ENCODE measurements around the gene OSR1. TPM values are rescaled to one million over a fixed set of nuclear protein-coding genes. Genes with fewer than 3 reads are reported as not detected.

OSR1 gene
- polyA plus RNA-seq, 3 donors = not detected

- Histone ChIP-seq H3K79me2 (ENCODE audit: insufficient read depth, low read length) (no peaks in the 10 kb centered on the region), H3K27me3 (ENCODE audit: control insufficient read depth in 2 of 2, insufficient read depth in 2 of 2, low read length in 2 of 2) (peaks cover 84 to 93% of the 10 kb centered on the region in 2 donors), H3K4me3 (replicated peaks in 1 of 3; ENCODE audit: low read depth in 2 of 3, low read length in 3 of 3) (peak overlapping the region; percentile 73 to 97 (median 95)), H4K20me1 (ENCODE audit: insufficient read depth, low read length) (no peaks in the 10 kb centered on the region), H3K27ac (ENCODE audit: low read depth in 1 of 2, low read length in 2 of 2) (no peak overlapping the region), H3K9me3 (replicated peaks in 1 of 2; ENCODE audit: control insufficient read depth in 1 of 2, insufficient read depth in 1 of 2, low read length in 2 of 2) (peaks cover 6 to 39% of the 10 kb centered on the region in 2 donors), H3K36me3 (replicated peaks in 1 of 2; ENCODE audit: control insufficient read depth in 1 of 2, insufficient read depth in 2 of 2, low read length in 2 of 2) (no peaks in the 10 kb centered on the region), H3K9ac (ENCODE audit: insufficient read depth, low read length, poor library complexity, severe bottlenecking) (peak overlapping the region; percentile 55), H3K4me1 (ENCODE audit: control insufficient read depth in 1 of 2, insufficient read depth in 2 of 2, low read length in 2 of 2) (peaks cover 20 to 26% of the 10 kb centered on the region in 2 donors), H2AFZ (ENCODE audit: insufficient read depth, low read depth, low read length, poor library complexity, severe bottlenecking) (peak overlapping the region; percentile 88), H3K4me2 (replicated peaks; ENCODE audit: extremely low read depth, low read length, poor library complexity, severe bottlenecking) (peak overlapping the region; percentile 91)
- H3K36me3 Mint-ChIP-seq = peaks cover 9 to 14% of the 10 kb centered on the region in 2 donors
- H3K9me3 Mint-ChIP-seq = peaks cover 0 to 30% (median 19%) of the 10 kb centered on the region in 7 donors
- TF ChIP-seq CTCF (IDR thresholded peaks at IDR 0.05) = no peak
- DNase-seq = peak in 2 of 3 donors; percentile 53 to 55
- WGBS (ENCODE audit: insufficient coverage) = 0% methylated on average over 5 of the region's 16 CpGs
- peaks cover 41% of the 10 kb centered on the region for H3K4me1 Mint-ChIP-seq
- H3K4me3 Mint-ChIP-seq = peak overlapping the region; percentile 96 to 100
- intact Hi-C loops (cut with micrococcal nuclease) = loop anchor here in 1 of 2 donors (10.0 kb wide), 2 partner anchors 797 to 837 kb away; partner anchors contain the start of gene RDH14
- H3K27me3 Mint-ChIP-seq (ENCODE audit: low read depth in 3 of 3) = peaks cover 89 to 98% (median 95%) of the 10 kb centered on the region in 3 donors
- peak overlapping the region in 3 of 7 donors; percentile 19 to 88 (median 44) for H3K27ac Mint-ChIP-seq
Measured at GRCh38 chr2:19362094-19362754, 3.8 kb upstream of the OSR1 start.

DNA sequence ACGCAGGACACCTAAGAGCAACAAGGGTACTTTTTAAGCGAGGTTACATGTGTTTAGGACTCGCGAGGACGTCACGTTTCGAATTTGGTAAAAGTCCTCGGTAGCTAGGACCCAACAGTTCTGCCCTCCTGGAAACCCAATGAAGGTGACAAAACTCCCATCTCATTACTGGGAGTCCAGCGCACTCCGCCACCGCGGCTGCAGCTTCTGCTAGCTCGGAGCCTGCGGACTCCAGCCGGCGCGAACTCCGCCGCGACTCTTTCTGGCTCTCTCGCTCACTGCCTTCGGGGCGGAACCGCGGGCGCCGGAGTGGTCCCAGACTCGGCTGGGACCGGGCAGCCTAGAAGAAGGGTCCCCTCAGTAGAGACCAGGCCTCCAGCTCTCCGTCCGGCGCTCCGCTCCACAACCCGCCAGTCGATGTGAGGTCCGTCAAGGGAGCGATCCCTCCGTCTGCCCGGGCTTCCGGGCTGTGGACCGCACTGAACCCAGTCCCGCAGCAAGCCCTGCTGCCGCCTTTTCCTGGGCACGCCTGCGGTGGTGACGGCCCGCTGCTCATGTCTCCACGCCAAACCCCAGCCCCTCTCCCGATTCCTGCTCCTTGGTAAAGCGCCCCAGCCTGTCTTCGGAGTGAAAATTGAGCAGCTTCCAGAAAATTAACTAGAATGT, 3.0 kb upstream of the OSR1 start:
- peaks cover 46% of the 10 kb centered on the region for H3K4me1 Mint-ChIP-seq
- 3% methylated on average over 48 of the region's 51 CpGs for WGBS (ENCODE audit: insufficient coverage)

More for the DNA sequence above, 3.0 kb upstream of the OSR1 start:
- Histone ChIP-seq H3K4me3 (replicated peaks in 1 of 3; ENCODE audit: low read depth in 2 of 3, low read length in 3 of 3) (peak overlapping the region; percentile 73 to 97 (median 95)), H3K4me1 (ENCODE audit: control insufficient read depth in 1 of 2, insufficient read depth in 2 of 2, low read length in 2 of 2) (peaks cover 20 to 27% of the 10 kb centered on the region in 2 donors), H3K4me2 (replicated peaks; ENCODE audit: extremely low read depth, low read length, poor library complexity, severe bottlenecking) (peak overlapping the region; percentile 91), H3K79me2 (ENCODE audit: insufficient read depth, low read length) (no peaks in the 10 kb centered on the region), H2AFZ (ENCODE audit: insufficient read depth, low read depth, low read length, poor library complexity, severe bottlenecking) (peak overlapping the region; percentile 88), H3K9ac (ENCODE audit: insufficient read depth, low read length, poor library complexity, severe bottlenecking) (peak overlapping the region; percentile 55), H3K9me3 (replicated peaks in 1 of 2; ENCODE audit: control insufficient read depth in 1 of 2, insufficient read depth in 1 of 2, low read length in 2 of 2) (peaks cover 6 to 46% of the 10 kb centered on the region in 2 donors), H4K20me1 (ENCODE audit: insufficient read depth, low read length) (no peaks in the 10 kb centered on the region), H3K27ac (ENCODE audit: low read depth in 1 of 2, low read length in 2 of 2) (no peak overlapping the region), H3K36me3 (replicated peaks in 1 of 2; ENCODE audit: control insufficient read depth in 1 of 2, insufficient read depth in 2 of 2, low read length in 2 of 2) (no peaks in the 10 kb centered on the region), H3K27me3 (ENCODE audit: control insufficient read depth in 2 of 2, insufficient read depth in 2 of 2, low read length in 2 of 2) (peaks cover 85 to 93% of the 10 kb centered on the region in 2 donors)
- intact Hi-C loops (cut with micrococcal nuclease) = loop anchor here in 1 of 2 donors (10.0 kb wide), 2 partner anchors 797 to 837 kb away; partner anchors contain the start of gene RDH14
- no peak for TF ChIP-seq CTCF (IDR thresholded peaks at IDR 0.05)
- H3K4me3 Mint-ChIP-seq = peak overlapping the region; percentile 96 to 100
- DNase-seq = peak in 1 of 3 donors; percentile 15
- H3K9me3 Mint-ChIP-seq = peaks cover 0 to 37% (median 22%) of the 10 kb centered on the region in 7 donors
- peaks cover 12 to 17% of the 10 kb centered on the region in 2 donors for H3K36me3 Mint-ChIP-seq
- peak overlapping the region in 1 of 7 donors; percentile 88 for H3K27ac Mint-ChIP-seq
- peaks cover 91 to 98% (median 96%) of the 10 kb centered on the region in 3 donors for H3K27me3 Mint-ChIP-seq (ENCODE audit: low read depth in 3 of 3)
